Glutamatergic neuron (in vitro differentiated cells): ENCODE data around the gene PXK. TPM values are rescaled to one million over a fixed set of nuclear protein-coding genes. Genes with fewer than 3 reads are reported as not detected.

Source experiments
- DNase-seq: peaks from one replicate; pipeline ENCODE4 v3.0.0; 2022
- H3K27ac Mint-ChIP-seq: one replicate; pipeline ENCODE4 v1.8.0; 2020; ENCODE audit warnings: mild to moderate bottlenecking, mixed read lengths, inconsistent platforms; ENCODE audit not compliant: unreplicated experiment
- H3K27me3 Mint-ChIP-seq: one replicate; pipeline ENCODE4 v1.8.0; 2020; ENCODE audit warnings: mild to moderate bottlenecking, moderate library complexity, mixed read lengths, inconsistent platforms; ENCODE audit not compliant: unreplicated experiment
- H3K36me3 Mint-ChIP-seq: one replicate; pipeline ENCODE4 v1.8.0; 2020; ENCODE audit warnings: mild to moderate bottlenecking, mixed read lengths, inconsistent platforms; ENCODE audit not compliant: unreplicated experiment
- H3K4me1 Mint-ChIP-seq: one replicate; pipeline ENCODE4 v1.8.0; 2020; ENCODE audit warnings: mild to moderate bottlenecking, low read depth, mixed read lengths, inconsistent platforms; ENCODE audit not compliant: unreplicated experiment
- H3K4me3 Mint-ChIP-seq: one replicate; pipeline ENCODE4 v1.8.0; 2020; ENCODE audit warnings: mild to moderate bottlenecking, mixed read lengths, inconsistent platforms; ENCODE audit not compliant: unreplicated experiment
- H3K9me3 Mint-ChIP-seq: one replicate; pipeline ENCODE4 v1.8.0; 2020; ENCODE audit warnings: mild to moderate bottlenecking, moderate library complexity, mixed read lengths, inconsistent platforms; ENCODE audit not compliant: unreplicated experiment
- total RNA-seq: library from RNA; stranded (reverse); fragmentation: NEBNext Ultra II Directional; extraction: Animal tissue kit (Norgen Biotek cat#: 25700); gene quantifications from one replicate; pipeline ENCODE4 v1.2.1, GENCODE V29; 2021; ENCODE audit not compliant: unreplicated experiment
- TF ChIP-seq, protein P1 (sequence below): fragments of 200-600 bp; sonication (generic); IDR thresholded peaks from one replicate; pipeline ENCODE4 v1.5.0; 2021; ENCODE audit not compliant: partially characterized antibody, unreplicated experiment

The PXK gene
- total RNA-seq, 1 donor from 2014 or later, result 14.0 TPM

GRCh38 chr3:58469096-58469495, 136.4 kb downstream of the PXK start:
- Mint-ChIP-seq H3K9me3 (no peaks in the 10 kb centered on the region), H3K27ac (no peak overlapping the region), H3K27me3 (peaks cover 5% of the 10 kb centered on the region), H3K36me3 (no peaks in the 10 kb centered on the region), H3K4me1 (peaks cover 4% of the 10 kb centered on the region), H3K4me3 (no peak overlapping the region)
- TF ChIP-seq, protein P1, sequence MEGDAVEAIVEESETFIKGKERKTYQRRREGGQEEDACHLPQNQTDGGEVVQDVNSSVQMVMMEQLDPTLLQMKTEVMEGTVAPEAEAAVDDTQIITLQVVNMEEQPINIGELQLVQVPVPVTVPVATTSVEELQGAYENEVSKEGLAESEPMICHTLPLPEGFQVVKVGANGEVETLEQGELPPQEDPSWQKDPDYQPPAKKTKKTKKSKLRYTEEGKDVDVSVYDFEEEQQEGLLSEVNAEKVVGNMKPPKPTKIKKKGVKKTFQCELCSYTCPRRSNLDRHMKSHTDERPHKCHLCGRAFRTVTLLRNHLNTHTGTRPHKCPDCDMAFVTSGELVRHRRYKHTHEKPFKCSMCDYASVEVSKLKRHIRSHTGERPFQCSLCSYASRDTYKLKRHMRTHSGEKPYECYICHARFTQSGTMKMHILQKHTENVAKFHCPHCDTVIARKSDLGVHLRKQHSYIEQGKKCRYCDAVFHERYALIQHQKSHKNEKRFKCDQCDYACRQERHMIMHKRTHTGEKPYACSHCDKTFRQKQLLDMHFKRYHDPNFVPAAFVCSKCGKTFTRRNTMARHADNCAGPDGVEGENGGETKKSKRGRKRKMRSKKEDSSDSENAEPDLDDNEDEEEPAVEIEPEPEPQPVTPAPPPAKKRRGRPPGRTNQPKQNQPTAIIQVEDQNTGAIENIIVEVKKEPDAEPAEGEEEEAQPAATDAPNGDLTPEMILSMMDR, result no peak
- no peak for DNase-seq

DNA sequence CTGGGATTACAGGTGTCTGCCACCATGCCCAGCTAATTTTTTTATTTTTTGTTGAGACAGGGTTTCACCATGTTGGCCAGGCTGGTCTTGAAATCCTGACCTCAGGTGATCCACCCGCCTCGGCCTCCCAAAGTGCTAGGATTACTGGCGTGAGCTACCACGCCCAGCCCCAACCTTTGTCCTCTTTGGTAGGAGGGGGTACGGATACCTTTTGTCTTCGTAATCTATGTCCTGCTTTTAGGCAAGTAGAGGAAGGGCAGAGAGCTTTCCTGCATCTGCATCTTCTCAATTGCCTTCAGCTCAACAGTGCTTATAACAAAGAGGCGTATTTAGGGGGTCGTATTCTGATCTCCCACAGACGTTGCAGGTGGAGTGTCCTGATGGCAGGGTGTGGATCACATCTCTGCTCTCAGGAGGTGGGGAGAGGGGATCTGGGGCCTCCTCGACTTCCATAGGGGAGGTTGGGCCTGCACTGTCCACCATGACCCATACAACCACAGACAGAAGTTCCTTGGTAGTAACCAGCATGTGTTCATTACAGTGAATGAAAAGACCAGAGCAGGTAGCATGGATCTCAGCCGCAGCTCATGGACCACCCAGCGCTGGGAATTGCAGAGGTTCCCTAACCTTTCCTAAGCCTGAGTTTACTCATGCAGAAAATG, 137.8 kb downstream of the PXK start:
- Mint-ChIP-seq H3K4me3 (no peak overlapping the region), H3K4me1 (peaks cover 12% of the 10 kb centered on the region), H3K27ac (no peak overlapping the region), H3K27me3 (peaks cover 7% of the 10 kb centered on the region), H3K9me3 (no peaks in the 10 kb centered on the region), H3K36me3 (no peaks in the 10 kb centered on the region)
- TF ChIP-seq, protein P1, result no peak
- no peak for DNase-seq

- peaks cover 7% of the 10 kb centered on the region for H3K27me3 Mint-ChIP-seq
- no peaks in the 10 kb centered on the region for H3K9me3 Mint-ChIP-seq
- no peaks in the 10 kb centered on the region for H3K36me3 Mint-ChIP-seq
- DNase-seq, result no peak
- H3K4me1 Mint-ChIP-seq, result peaks cover 12% of the 10 kb centered on the region
- TF ChIP-seq, protein P1, result no peak
- no peak overlapping the region for H3K27ac Mint-ChIP-seq
- no peak overlapping the region for H3K4me3 Mint-ChIP-seq
Measured at GRCh38 chr3:58471025-58471887, 138.6 kb downstream of the PXK start.

DNA sequence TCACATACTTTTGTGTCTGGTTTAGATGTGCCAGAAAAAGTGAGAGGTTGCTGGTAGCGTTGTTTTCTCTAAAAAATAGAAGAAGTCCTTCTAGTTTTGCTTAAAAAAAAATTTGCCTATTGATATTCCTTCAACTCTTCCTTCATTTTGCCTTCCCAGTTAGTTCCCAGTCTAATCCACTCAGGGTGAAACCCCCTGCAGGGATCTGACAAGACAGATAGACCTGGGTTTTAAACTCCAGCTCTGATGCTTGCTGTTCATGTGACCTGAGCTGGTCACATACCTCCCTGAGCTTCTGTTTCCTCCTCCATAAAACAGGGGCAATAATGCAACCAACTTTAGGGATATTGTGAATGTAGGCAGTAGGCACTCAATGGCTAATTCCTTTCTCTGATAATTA, 140.6 kb downstream of the PXK start:
- H3K27ac Mint-ChIP-seq, result no peak overlapping the region

More for the DNA sequence above, 140.6 kb downstream of the PXK start:
- peaks cover 12% of the 10 kb centered on the region for H3K4me1 Mint-ChIP-seq
- peaks cover 7% of the 10 kb centered on the region for H3K27me3 Mint-ChIP-seq
- H3K9me3 Mint-ChIP-seq, result no peaks in the 10 kb centered on the region
- TF ChIP-seq, protein P1, result no peak
- DNase-seq, result no peak
- no peaks in the 10 kb centered on the region for H3K36me3 Mint-ChIP-seq
- H3K4me3 Mint-ChIP-seq, result no peak overlapping the region
